MCF 10A (cell line): ENCODE results near the gene PXMP2. TPM values are rescaled to one million over a fixed set of nuclear protein-coding genes. Genes with fewer than 3 reads are reported as not detected.

Experiments
- BruUV-seq: library from RNA; stranded (reverse); fragments of 400-500 nt; replicated peaks from 2 replicates; lab custom pipeline; 2021; lab: Mats Ljungman, UMichigan
- CTCF ChIA-PET: fragments of 300-600 bp; sonication (Branson Sonifier 250); formaldehyde crosslinking; extraction: SDS; loops from one replicate; lab custom pipeline; 2021; ENCODE audit warnings: antibody characterized with exemption, inconsistent platforms; lab: Yijun Ruan, JAX
- POLR2A ChIA-PET: fragments of 300-600, 350-650 bp; sonication (Branson Sonifier 250); formaldehyde crosslinking; extraction: SDS; loops from one replicate; lab custom pipeline; 2020; ENCODE audit warnings: antibody characterized with exemption, inconsistent platforms; lab: Yijun Ruan, JAX
- DNase-seq: peaks from one replicate; pipeline ENCODE4 v3.0.0-alpha.2; 2018; ENCODE audit not compliant: unreplicated experiment
- H3K27ac Mint-ChIP-seq: one replicate; pipeline ENCODE4 v1.8.0; 2022; ENCODE audit warnings: mild to moderate bottlenecking, low read depth, mixed read lengths; ENCODE audit not compliant: unreplicated experiment
- H3K27me3 Mint-ChIP-seq: one replicate; pipeline ENCODE4 v1.8.0; 2022; ENCODE audit warnings: mixed read lengths; ENCODE audit not compliant: insufficient read depth, unreplicated experiment
- H3K36me3 Mint-ChIP-seq: one replicate; pipeline ENCODE4 v1.8.0; 2022; ENCODE audit warnings: mild to moderate bottlenecking, moderate library complexity, mixed read lengths; ENCODE audit not compliant: insufficient read depth, unreplicated experiment
- H3K4me1 Mint-ChIP-seq: one replicate; pipeline ENCODE4 v1.8.0; 2022; ENCODE audit warnings: mixed read lengths; ENCODE audit not compliant: insufficient read depth, unreplicated experiment
- H3K4me3 Mint-ChIP-seq: one replicate; pipeline ENCODE4 v1.8.0; 2022; ENCODE audit warnings: mild to moderate bottlenecking, moderate library complexity, mixed read lengths; ENCODE audit not compliant: unreplicated experiment
- H3K9me3 Mint-ChIP-seq: one replicate; pipeline ENCODE4 v1.8.0; 2022; ENCODE audit warnings: mixed read lengths; ENCODE audit not compliant: unreplicated experiment
- CTCF ChIP-seq: fragments of 200-600 bp; IDR thresholded peaks from one replicate; pipeline ENCODE4 v1.8.0; 2022; ENCODE audit warnings: antibody characterized with exemption, mild to moderate bottlenecking; ENCODE audit not compliant: unreplicated experiment
- intact Hi-C: fragments of 100-400 bp; cut with micrococcal nuclease; formaldehyde crosslinking; loops from 2 replicates; pipeline ENCODE4 v1.14.1; 2022
- total RNA-seq: library from RNA; stranded (reverse); gene quantifications from 2 replicates; pipeline ENCODE4 v1.2.3, GENCODE V29; 2022

The PXMP2 gene
- total RNA-seq, 1 experiment from 2014 or later = 28.1 TPM

- ChIA-PET POLR2A (interaction anchor here (0.6 kb wide), 1 partner anchor 1010 kb away, joined by 3 read pairs; no protein-coding TSS in a partner anchor), CTCF (interaction anchor here (0.6 to 1.1 kb wide), 4 partner anchors 10 to 561 kb away, joined by 3 read pairs; no protein-coding TSS in a partner anchor)
- intact Hi-C loops = no loop called here
- no TSS peak for BruUV-seq
- H3K4me3 Mint-ChIP-seq = no peak overlapping the region
- H3K27me3 Mint-ChIP-seq = no peaks in the 10 kb centered on the region
- no peak overlapping the region for H3K27ac Mint-ChIP-seq
- no peak for DNase-seq
- no peak for TF ChIP-seq CTCF
- no peaks in the 10 kb centered on the region for H3K4me1 Mint-ChIP-seq
- H3K36me3 Mint-ChIP-seq = peaks cover 18% of the 10 kb centered on the region
- H3K9me3 Mint-ChIP-seq = no peaks in the 10 kb centered on the region
These were observed 47.3 kb upstream of the PXMP2 start for GRCh38 chr12:132639956-132640520.

- TF ChIP-seq CTCF = no peak
- no peak for DNase-seq
- Mint-ChIP-seq H3K36me3 (peaks cover 15% of the 10 kb centered on the region), H3K9me3 (no peaks in the 10 kb centered on the region), H3K4me1 (no peaks in the 10 kb centered on the region), H3K4me3 (no peak overlapping the region), H3K27me3 (no peaks in the 10 kb centered on the region), H3K27ac (no peak overlapping the region)
- POLR2A ChIA-PET = no interaction called here
- CTCF ChIA-PET = interaction anchor here (0.6 kb wide), 1 partner anchor 149 kb away, joined by 7 read pairs; no protein-coding TSS in a partner anchor
- no TSS peak for BruUV-seq
- intact Hi-C loops = no loop called here
These were observed 46.5 kb upstream of the PXMP2 start for GRCh38 chr12:132640936-132641335.

GRCh38 chr12:132641811-132642650 lies 45.4 kb upstream of the PXMP2 start:
- H3K4me3 Mint-ChIP-seq = no peak overlapping the region
- intact Hi-C loops = no loop called here
- peaks cover 14% of the 10 kb centered on the region for H3K36me3 Mint-ChIP-seq
- POLR2A ChIA-PET = no interaction called here
- TSS peak; percentile 13 for BruUV-seq
- H3K9me3 Mint-ChIP-seq = no peaks in the 10 kb centered on the region
- DNase-seq = no peak
- H3K27me3 Mint-ChIP-seq = no peaks in the 10 kb centered on the region
- no peak for TF ChIP-seq CTCF
- H3K27ac Mint-ChIP-seq = no peak overlapping the region
- CTCF ChIA-PET = no interaction called here
- H3K4me1 Mint-ChIP-seq = no peaks in the 10 kb centered on the region
